ENCODE data around the gene NSUN2. TPM values are rescaled to one million over a fixed set of nuclear protein-coding genes. Genes with fewer than 3 reads are reported as not detected.

Gene NSUN2
- total RNA-seq, 3 donors from 2014 or later, result 50.3 to 54.3 (median 52.5) TPM

DNA sequence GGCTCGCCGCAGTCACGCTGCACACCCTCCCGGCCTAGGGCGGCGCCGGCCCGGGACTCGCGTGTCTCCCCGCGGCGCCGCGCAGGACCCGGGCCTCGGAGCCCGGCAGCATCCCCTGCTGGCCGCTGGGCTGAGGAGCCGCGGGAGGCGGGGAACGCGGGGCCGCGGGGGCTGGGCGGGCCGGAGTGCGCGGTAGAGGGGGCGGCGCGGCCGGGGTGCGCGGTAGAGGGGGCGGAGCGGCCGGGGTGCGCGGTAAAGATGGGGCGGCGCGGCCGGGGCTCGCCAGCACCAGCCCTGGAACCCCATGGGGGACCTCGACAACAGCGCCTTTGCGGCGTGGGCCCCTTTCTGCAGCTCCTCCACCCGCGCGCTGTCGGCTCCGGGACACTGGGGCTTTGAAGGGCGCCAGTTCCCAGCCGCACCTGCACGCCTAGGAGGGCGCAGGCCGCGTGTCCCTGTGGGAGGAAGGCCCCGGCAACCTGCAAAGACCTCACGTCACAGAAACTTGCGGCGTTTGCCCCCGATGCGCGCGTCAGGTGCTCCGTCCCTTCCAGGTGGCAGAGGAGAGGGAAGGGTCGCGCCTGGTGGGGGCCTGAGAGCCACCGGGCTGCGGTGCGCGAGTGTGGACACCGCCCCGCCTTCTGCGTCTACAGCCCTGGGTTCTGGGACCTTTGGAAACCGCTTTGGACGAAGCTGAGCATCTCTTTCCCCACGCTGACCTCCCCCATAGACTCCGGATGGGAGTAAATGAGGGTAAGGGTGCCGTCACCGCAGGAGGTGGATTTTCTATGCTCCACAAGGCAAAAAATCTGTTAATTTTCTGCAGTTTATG is 49.6 kb downstream of the NSUN2 start:
- intact Hi-C loops (cut with DNase I, micrococcal nuclease), result no loop called here
- Histone ChIP-seq H3K4me1 (ENCODE audit: low read depth) (peaks cover 4% of the 10 kb centered on the region), H3K4me3 (no peak overlapping the region), H3K9me3 (no peaks in the 10 kb centered on the region), H3K36me3 (ENCODE audit: low read depth) (no peaks in the 10 kb centered on the region)
- TF ChIP-seq, protein P1, sequence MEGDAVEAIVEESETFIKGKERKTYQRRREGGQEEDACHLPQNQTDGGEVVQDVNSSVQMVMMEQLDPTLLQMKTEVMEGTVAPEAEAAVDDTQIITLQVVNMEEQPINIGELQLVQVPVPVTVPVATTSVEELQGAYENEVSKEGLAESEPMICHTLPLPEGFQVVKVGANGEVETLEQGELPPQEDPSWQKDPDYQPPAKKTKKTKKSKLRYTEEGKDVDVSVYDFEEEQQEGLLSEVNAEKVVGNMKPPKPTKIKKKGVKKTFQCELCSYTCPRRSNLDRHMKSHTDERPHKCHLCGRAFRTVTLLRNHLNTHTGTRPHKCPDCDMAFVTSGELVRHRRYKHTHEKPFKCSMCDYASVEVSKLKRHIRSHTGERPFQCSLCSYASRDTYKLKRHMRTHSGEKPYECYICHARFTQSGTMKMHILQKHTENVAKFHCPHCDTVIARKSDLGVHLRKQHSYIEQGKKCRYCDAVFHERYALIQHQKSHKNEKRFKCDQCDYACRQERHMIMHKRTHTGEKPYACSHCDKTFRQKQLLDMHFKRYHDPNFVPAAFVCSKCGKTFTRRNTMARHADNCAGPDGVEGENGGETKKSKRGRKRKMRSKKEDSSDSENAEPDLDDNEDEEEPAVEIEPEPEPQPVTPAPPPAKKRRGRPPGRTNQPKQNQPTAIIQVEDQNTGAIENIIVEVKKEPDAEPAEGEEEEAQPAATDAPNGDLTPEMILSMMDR (IDR thresholded peaks at IDR 0.05), result no peak
- ATAC-seq (peak; percentile 76), DNase-seq (peak in 2 of 3 donors; percentile 19 to 30)

DNA sequence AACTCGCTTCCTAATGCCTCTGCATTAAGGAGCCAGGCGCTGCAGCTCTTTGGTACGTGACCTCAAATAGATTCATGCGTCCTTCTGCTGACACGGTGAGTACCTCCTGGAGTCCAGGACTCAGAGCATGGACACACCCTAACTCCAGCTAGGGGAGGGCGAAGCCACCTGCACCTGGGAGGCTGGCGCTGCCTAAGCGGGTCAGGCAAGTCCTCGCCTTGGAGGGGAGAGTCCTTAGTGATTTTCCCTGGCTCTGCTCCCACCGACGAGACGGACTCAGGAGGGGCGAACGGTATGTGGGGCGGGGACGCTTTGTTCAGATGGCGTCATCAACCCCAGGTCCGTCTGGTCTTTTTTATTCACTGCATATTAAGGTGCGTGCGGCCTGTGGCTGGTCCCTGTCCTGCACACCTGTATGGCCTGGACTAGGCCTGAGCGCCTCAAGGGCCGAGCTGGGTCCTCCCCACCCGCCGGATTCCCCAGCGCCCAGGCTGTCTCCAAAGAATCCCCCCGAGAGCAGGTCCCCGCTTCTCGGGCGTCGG is 50.3 kb downstream of the NSUN2 start:
- intact Hi-C loops (cut with DNase I, micrococcal nuclease), result no loop called here
- ATAC-seq, result peak; percentile 40
- DNase-seq, result no peak
- Histone ChIP-seq H3K9me3 (no peaks in the 10 kb centered on the region), H3K4me1 (ENCODE audit: low read depth) (peaks cover 4% of the 10 kb centered on the region), H3K4me3 (no peak overlapping the region), H3K36me3 (ENCODE audit: low read depth) (no peaks in the 10 kb centered on the region)
- TF ChIP-seq, protein P1 (IDR thresholded peaks at IDR 0.05), result no peak

DNA sequence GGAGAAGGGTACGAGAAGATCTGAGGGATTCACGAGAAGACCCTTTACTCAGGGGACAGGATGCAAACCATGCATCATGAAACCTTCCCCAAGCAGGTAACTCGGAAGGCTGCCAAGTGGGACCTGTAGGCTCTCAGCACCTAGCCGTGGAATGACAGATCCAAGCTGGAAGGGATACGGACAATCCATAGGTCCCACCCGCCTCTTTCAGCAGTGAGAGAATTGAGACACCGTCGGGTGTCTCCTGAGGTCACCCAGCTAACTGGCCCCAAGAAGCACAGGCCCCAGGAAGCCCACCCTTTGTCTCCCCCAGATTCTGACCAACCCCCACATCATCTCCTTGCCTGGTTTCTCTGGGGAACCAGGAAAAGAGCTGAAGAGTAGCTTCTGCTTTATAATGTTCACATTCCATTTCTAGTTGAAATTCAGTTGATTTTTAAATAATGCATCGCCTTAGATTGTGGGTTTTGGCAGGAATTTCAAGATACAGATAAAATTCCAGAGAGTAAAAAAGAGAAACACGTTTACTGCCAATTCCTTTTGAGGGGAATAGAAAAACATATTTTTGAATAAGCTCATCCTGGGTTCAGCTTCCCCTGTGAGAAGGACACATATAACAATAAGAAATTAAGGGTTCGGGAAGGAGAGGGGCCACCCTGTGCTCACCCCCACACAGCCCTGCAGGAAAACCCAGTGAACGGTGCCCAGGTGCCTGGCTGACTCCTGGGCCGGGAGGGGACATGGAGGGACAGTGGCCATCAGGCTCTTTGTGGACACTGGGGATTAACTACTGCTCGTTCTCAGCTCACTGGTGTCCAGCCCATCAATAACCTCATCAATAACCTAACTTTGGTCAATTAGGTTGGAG is 51.1 kb downstream of the NSUN2 start:
- no peak overlapping the region for H3K4me3 ChIP-seq
- no peaks in the 10 kb centered on the region for H3K9me3 ChIP-seq
- H3K36me3 ChIP-seq (ENCODE audit: low read depth), result no peaks in the 10 kb centered on the region
- no peak for DNase-seq
- intact Hi-C loops (cut with DNase I, micrococcal nuclease), result no loop called here
- TF ChIP-seq, protein P1 (IDR thresholded peaks at IDR 0.05), result no peak
- H3K4me1 ChIP-seq (ENCODE audit: low read depth), result peaks cover 4% of the 10 kb centered on the region
- ATAC-seq, result no peak

DNA sequence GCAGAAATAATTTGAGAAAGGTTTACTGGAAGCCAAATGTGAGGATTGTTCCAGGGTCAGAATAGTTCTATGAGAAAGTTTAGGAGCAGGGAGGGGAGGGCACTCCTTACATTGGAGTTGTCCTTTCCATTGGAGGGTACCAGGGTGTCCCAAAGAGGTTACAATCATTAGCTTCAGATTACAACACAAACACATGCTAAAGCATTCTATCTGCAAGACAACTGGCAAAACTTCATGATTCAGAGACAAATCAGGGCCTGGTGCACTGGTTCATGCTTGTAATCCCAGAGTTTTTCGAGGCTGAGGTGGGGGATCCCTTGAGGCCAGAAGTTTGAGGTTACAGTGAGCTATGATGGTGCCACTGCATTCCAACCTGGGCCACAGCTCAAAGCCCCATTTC is 51.8 kb downstream of the NSUN2 start:
- Histone ChIP-seq H3K36me3 (ENCODE audit: low read depth) (no peaks in the 10 kb centered on the region), H3K9me3 (no peaks in the 10 kb centered on the region), H3K4me1 (ENCODE audit: low read depth) (peaks cover 4% of the 10 kb centered on the region), H3K4me3 (no peak overlapping the region)
- intact Hi-C loops (cut with DNase I, micrococcal nuclease), result no loop called here
- ATAC-seq (no peak), DNase-seq (no peak)
- TF ChIP-seq, protein P1 (IDR thresholded peaks at IDR 0.05), result no peak

DNA sequence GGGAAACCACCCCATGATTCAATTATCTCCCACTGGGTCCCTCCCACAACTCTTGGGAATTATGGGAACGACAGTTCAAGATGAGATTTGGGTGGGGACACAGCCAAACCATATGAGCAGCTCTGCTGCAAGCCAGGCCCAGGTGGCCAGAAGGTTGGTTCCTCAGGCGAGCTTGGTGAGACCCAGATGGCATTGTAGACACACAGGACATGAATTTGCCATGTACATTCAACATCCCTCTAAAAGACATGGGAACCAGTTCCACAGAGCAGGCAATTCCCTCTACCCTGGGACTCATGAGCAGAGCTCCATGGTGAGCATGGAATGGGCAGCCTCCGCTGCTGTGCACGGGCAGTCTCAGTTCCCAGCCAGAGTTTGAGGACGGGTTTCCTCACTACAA is 53.3 kb downstream of the NSUN2 start:
- Histone ChIP-seq H3K9me3 (no peaks in the 10 kb centered on the region), H3K4me3 (no peak overlapping the region), H3K36me3 (ENCODE audit: low read depth) (no peaks in the 10 kb centered on the region), H3K4me1 (ENCODE audit: low read depth) (peaks cover 4% of the 10 kb centered on the region)
- DNase-seq (no peak), ATAC-seq (no peak)
- intact Hi-C loops (cut with DNase I, micrococcal nuclease), result loop anchor here in 1 of 2 donors (10.0 kb wide), 1 partner anchor 1085 kb away; no protein-coding TSS in a partner anchor
- TF ChIP-seq, protein P1 (IDR thresholded peaks at IDR 0.05), result no peak
